Neural crest cell (in vitro differentiated cells): Measurements from ENCODE around the gene B4GALNT3. TPM values are rescaled to one million over a fixed set of nuclear protein-coding genes. Genes with fewer than 3 reads are reported as not detected.
A peak's percentile ranks its signal among the peaks of the same experiment; 100 is the strongest.

ENCODE experiments used
- DNase-seq: peaks from one replicate; pipeline ENCODE4 v3.0.0; 2021; ENCODE audit warnings: low read depth, mixed read lengths, low spot score
- H3K27ac Mint-ChIP-seq: one replicate; pipeline ENCODE4 v1.8.0; 2021; ENCODE audit warnings: mild to moderate bottlenecking, mixed read lengths; ENCODE audit not compliant: unreplicated experiment
- H3K27me3 Mint-ChIP-seq: 2 replicates; pipeline ENCODE4 v1.8.0; 2021; ENCODE audit warnings: low read depth, mild to moderate bottlenecking, mixed read lengths
- H3K36me3 Mint-ChIP-seq: 2 replicates; pipeline ENCODE4 v1.8.0; 2021; ENCODE audit warnings: low read depth, mild to moderate bottlenecking, mixed read lengths
- H3K4me1 Mint-ChIP-seq: 2 replicates; pipeline ENCODE4 v1.8.0; 2021; ENCODE audit warnings: mixed read lengths
- H3K4me3 Mint-ChIP-seq: one replicate; pipeline ENCODE4 v1.8.0; 2021; ENCODE audit warnings: mild to moderate bottlenecking, mixed read lengths
- H3K9me3 Mint-ChIP-seq: 2 replicates; pipeline ENCODE4 v1.8.0; 2021; ENCODE audit warnings: mixed read lengths
- CTCF ChIP-seq: fragments of 200-600 bp; sonication (generic); conservative IDR thresholded peaks from 2 replicates; pipeline ENCODE4 v1.5.0; 2021; ENCODE audit warnings: antibody characterized with exemption, mild to moderate bottlenecking
- total RNA-seq: library from RNA; stranded (reverse); gene quantifications from 2 replicates; pipeline ENCODE4 v1.2.1, GENCODE V29; 2021

B4GALNT3 gene
- total RNA-seq, 1 donor from 2014 or later: 2.6 TPM

- Mint-ChIP-seq H3K9me3 (peaks cover 2% of the 10 kb centered on the region), H3K27ac (no peak overlapping the region), H3K4me1 (no peaks in the 10 kb centered on the region), H3K27me3 (peaks cover 5% of the 10 kb centered on the region), H3K36me3 (no peaks in the 10 kb centered on the region), H3K4me3 (no peak overlapping the region)
- DNase-seq: no peak
- no peak for TF ChIP-seq CTCF
Observed at GRCh38 chr12:588646-589045, 128.9 kb downstream of the B4GALNT3 start.

DNA sequence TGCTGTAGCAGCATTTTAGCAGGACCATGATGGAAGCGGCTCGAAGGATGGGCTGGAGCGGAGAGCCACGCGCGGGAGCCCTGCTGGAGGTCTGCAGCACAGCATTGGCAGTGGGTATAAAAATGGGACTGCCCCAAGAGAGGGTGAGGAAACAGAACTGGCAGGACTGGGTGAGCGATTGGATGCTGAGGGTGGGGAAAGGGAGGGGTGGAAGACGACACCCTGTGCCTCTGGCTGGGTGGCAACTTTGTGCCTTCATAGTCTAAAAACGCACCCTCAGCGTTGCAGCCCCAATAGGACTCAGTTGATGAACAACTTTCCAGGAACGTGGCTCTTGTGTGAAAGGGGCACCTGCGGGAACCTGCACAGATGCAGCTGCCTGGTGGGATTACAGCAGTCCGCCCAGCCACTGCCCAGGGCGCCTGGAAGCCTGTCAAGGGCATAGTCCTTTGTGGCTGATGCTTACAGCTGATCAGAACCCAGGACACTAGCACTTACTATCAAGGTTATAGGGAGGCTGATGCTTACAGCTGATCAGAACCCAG, 130.5 kb downstream of the B4GALNT3 start:
- H3K36me3 Mint-ChIP-seq: no peaks in the 10 kb centered on the region
- TF ChIP-seq CTCF: no peak

DNA sequence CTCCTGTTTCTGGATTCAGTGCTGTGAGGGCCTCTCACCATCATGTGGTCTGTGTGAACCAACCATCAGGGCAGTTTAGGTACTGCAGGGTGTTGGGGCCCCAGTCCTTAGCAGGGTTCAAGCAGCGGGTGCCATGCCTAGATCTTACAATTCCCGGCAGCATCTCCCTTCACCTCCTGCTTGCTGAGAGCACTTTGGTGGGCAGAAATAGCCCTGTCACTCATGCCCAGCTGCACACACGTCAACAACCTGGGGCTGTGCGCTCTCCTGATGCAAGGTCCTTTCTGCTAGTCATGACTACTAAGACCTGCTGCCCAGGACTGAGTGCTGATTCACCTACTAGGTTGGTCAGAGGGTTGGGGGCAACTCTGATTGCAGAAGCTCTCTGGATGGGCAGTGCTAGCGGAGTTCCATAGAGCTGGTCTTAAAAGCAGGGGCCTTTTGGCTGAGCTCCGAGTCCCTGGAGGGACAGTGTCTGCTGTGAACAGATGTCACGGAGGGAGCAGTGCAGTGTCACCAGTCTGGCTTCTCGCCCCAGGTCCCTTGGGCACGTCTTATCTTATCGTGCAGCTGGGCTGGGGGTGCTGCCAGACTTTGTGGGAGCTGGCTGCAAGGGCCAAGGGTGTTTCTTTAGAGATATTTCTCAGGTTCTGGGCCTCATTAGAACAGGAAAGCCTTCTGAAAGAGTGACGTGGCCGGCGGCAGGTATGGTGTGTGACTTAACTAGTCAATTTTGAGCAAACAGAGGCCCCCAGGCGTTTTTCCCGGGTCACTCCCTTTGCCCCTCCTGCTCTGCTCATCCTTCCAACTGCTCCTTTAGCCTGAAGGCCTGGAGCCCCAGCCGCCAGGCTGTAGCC, 131.7 kb downstream of the B4GALNT3 start:
- H3K27ac Mint-ChIP-seq: no peak overlapping the region
- H3K4me1 Mint-ChIP-seq: no peaks in the 10 kb centered on the region
- peaks cover 2% of the 10 kb centered on the region for H3K9me3 Mint-ChIP-seq
- TF ChIP-seq CTCF: peak; percentile 25
- no peak overlapping the region for H3K4me3 Mint-ChIP-seq
- no peak for DNase-seq
- H3K36me3 Mint-ChIP-seq: no peaks in the 10 kb centered on the region
- H3K27me3 Mint-ChIP-seq: peaks cover 5% of the 10 kb centered on the region

More for the DNA sequence above, 130.5 kb downstream of the B4GALNT3 start:
- Mint-ChIP-seq H3K27me3 (peaks cover 5% of the 10 kb centered on the region), H3K9me3 (peaks cover 2% of the 10 kb centered on the region), H3K4me3 (no peak overlapping the region), H3K4me1 (no peaks in the 10 kb centered on the region), H3K27ac (no peak overlapping the region)
- no peak for DNase-seq

DNA sequence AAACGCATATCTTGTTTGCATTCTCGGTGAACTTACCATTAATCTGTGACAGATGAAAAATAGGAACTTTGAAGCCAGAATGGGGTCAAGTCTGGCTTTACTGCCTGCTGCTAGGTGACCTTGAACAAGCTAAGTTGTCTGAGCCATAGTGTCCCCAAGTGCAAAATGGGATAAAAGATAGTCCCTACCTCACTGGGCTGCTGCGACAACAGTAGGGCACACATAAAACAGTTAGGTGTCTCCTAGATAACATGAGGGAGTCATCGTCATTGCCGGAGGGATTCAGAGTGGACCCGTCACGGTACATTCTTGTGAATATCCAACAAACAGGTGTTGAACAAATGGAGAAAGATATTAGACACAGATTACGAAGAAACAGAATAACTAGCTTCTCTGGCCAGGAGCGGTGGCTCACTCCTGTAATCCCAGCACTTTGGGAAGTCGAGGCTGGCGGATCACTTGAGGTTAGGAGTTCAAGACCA, 132.3 kb downstream of the B4GALNT3 start:
- no peaks in the 10 kb centered on the region for H3K4me1 Mint-ChIP-seq
- TF ChIP-seq CTCF: no peak
- H3K36me3 Mint-ChIP-seq: no peaks in the 10 kb centered on the region
- H3K4me3 Mint-ChIP-seq: no peak overlapping the region
- no peak for DNase-seq
- H3K9me3 Mint-ChIP-seq: peaks cover 2% of the 10 kb centered on the region
- H3K27me3 Mint-ChIP-seq: peaks cover 5% of the 10 kb centered on the region
- no peak overlapping the region for H3K27ac Mint-ChIP-seq

DNA sequence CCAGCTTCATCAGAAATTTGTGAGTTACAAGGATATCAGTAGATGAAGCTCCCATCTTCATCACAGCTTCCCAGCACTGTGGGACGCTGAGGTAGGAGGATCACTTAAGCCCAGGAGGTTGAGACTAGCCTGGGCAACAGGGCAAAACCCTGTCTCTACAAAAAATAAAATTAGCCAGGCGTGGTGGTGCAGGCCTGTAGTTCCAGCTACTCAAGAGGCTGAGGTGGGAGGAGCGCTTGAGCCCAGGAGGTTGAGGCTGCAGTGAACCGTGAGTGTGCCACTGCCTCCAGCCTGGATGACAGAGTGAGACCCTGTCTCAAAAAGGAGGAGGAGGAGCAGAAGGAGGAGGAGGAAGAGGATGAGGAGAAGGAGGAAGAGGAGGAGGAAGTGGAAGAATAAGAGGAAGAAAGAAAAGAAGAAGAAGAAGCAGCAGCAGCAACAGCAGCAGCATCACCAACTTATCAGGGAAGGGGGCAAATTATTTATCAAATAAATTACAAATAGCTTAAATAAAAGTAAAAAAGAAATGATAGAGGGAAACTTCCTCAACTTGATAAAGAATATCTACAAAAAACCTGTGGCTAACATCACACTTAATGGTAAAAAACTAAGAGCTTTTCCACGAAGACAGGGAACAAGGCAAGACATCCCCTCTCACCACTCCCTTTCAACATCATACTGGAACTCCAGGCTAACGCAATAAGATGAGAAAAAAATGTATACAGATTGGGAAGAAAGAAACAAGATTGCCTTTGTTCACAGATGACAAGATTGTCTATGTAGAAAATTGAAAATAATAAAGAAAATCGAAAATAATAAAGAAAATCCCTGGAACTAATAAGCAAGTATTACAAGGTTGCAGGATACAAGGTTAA, 133.9 kb downstream of the B4GALNT3 start:
- no peak for DNase-seq
- no peaks in the 10 kb centered on the region for H3K4me1 Mint-ChIP-seq
- peaks cover 5% of the 10 kb centered on the region for H3K27me3 Mint-ChIP-seq
- TF ChIP-seq CTCF: no peak
- H3K36me3 Mint-ChIP-seq: no peaks in the 10 kb centered on the region
- H3K9me3 Mint-ChIP-seq: no peaks in the 10 kb centered on the region
- H3K4me3 Mint-ChIP-seq: no peak overlapping the region
- H3K27ac Mint-ChIP-seq: no peak overlapping the region
